Smooth muscle cell (in vitro differentiated cells): ENCODE results near the gene HCN2. TPM values are rescaled to one million over a fixed set of nuclear protein-coding genes. Genes with fewer than 3 reads are reported as not detected.

ENCODE experiments used
- DNase-seq: peaks from one replicate; lab custom pipeline; 2025; ENCODE audit not compliant: unreplicated experiment; lab: John Stamatoyannopoulos, UW
- H2AFZ ChIP-seq: fragments of 200-600 bp; sonication (generic); 2 replicates; pipeline ENCODE4 v1.6.0; 2016; ENCODE audit warnings: antibody characterized with exemption, low read depth, mild to moderate bottlenecking
- H3F3A ChIP-seq: fragments of 200-600 bp; sonication (generic); 2 replicates; pipeline ENCODE4 v1.6.0; 2017; ENCODE audit warnings: antibody characterized with exemption, low read depth
- H3K27ac ChIP-seq: fragments of 200-600 bp; sonication (generic); 2 replicates; pipeline ENCODE4 v1.5.1; 2016; ENCODE audit warnings: low read depth, mild to moderate bottlenecking
- H3K27me3 ChIP-seq: fragments of 200-600 bp; sonication (generic); 2 replicates; pipeline ENCODE4 v1.6.1; 2016; ENCODE audit warnings: low read depth, mild to moderate bottlenecking
- H3K36me3 ChIP-seq: fragments of 200-600 bp; sonication (generic); 2 replicates; pipeline ENCODE4 v1.5.1; 2016; ENCODE audit warnings: low read depth
- H3K4me1 ChIP-seq: fragments of 200-600 bp; sonication (generic); 2 replicates; pipeline ENCODE4 v1.5.1; 2016; ENCODE audit warnings: low read depth
- H3K4me2 ChIP-seq: fragments of 200-600 bp; sonication (generic); 2 replicates; pipeline ENCODE4 v1.6.0; 2016; ENCODE audit warnings: mild to moderate bottlenecking
- H3K4me3 ChIP-seq: fragments of 200-600 bp; sonication (generic); 2 replicates; pipeline ENCODE4 v1.5.1; 2016; ENCODE audit warnings: mild to moderate bottlenecking
- H3K79me2 ChIP-seq: fragments of 200-600 bp; sonication (generic); 2 replicates; pipeline ENCODE4 v1.6.0; 2016; ENCODE audit warnings: low read depth, mild to moderate bottlenecking
- H3K9ac ChIP-seq: fragments of 200-600 bp; sonication (generic); 2 replicates; pipeline ENCODE4 v1.6.0; 2016; ENCODE audit warnings: low read depth
- H3K9me3 ChIP-seq: fragments of 200-600 bp; sonication (generic); replicated peaks from 2 replicates; pipeline ENCODE4 v1.5.1; 2016; ENCODE audit warnings: low read depth
- H4K20me1 ChIP-seq: fragments of 200-600 bp; sonication (generic); 2 replicates; pipeline ENCODE4 v1.6.0; 2016; ENCODE audit warnings: low read depth
- WGBS: methylation state at CpG from one replicate; pipeline ENCODE4 v1.1.7; 2016; ENCODE audit warnings: low lambda C conversion rate; 5-methylcytosine and 5-hydroxymethylcytosine counted together
- polyA plus RNA-seq: library from polyadenylated mRNA; unstranded; fragments of >200 nt; fragmentation: Nextera tagmentation; extraction: Ambion mirVana; gene quantifications from 2 replicates; pipeline ENCODE4 v1.2.1, GENCODE V29; 2016
- total RNA-seq: library from RNA; depleted of rRNA; stranded (reverse); fragments of >200 nt; gene quantifications from 2 replicates; pipeline ENCODE4 v1.2.3, GENCODE V29; 2014
- TF ChIP-seq, protein P1 (sequence below): fragments of 200-600 bp; sonication (generic); IDR thresholded peaks from 2 replicates; pipeline ENCODE4 v1.5.1; 2017; ENCODE audit warnings: borderline replicate concordance, mild to moderate bottlenecking, antibody characterized with exemption; ENCODE audit not compliant: insufficient read depth, poor library complexity, severe bottlenecking

The HCN2 gene
- total and polyA plus RNA-seq, 2 experiments from 2014 or later, result 0.49 to 0.81 TPM

DNA sequence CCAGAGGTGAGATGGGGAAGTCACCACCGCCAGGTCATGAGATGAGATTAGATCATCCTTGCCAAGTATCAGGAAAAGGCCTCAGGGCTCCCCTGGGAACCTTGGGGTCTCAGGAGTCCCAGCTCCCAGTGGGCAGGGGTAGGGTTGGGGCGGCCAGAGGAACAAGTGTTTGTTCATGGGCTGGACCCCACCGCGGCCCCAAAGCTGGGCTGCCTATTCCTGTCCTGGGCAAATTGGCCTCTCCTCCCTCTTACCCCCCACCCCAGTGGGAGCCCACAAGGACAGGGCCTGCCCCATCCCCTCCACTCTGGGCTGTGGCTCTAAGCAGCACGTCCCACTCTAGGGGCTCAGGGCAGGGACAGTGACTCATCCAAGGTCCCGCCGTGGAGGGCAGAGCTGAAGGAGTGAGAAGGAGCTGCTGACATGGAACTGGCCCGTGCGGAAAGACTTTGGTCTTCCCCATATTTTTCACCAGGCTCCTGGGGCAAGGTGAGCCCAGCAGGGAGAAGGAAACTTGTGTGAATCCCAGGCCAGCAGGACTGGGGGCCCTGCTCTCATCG, 4.0 kb upstream of the HCN2 start:
- H3K4me2 ChIP-seq, result no peak overlapping the region
- H3K27ac ChIP-seq, result no peak overlapping the region
- H3K4me1 ChIP-seq, result no peaks in the 10 kb centered on the region
- H4K20me1 ChIP-seq, result peaks cover 43% of the 10 kb centered on the region
- H2AFZ ChIP-seq, result no peak overlapping the region
- no peaks in the 10 kb centered on the region for H3K9me3 ChIP-seq
- no peak for DNase-seq
- H3K9ac ChIP-seq, result no peak overlapping the region
- H3K27me3 ChIP-seq, result peaks cover 19% of the 10 kb centered on the region
- no peaks in the 10 kb centered on the region for H3K79me2 ChIP-seq
- no peaks in the 10 kb centered on the region for H3K36me3 ChIP-seq
- H3F3A ChIP-seq, result no peaks in the 10 kb centered on the region
- no peak overlapping the region for H3K4me3 ChIP-seq
- WGBS, result 69% methylated on average over 10 of the region's 10 CpGs
- TF ChIP-seq, protein P1, sequence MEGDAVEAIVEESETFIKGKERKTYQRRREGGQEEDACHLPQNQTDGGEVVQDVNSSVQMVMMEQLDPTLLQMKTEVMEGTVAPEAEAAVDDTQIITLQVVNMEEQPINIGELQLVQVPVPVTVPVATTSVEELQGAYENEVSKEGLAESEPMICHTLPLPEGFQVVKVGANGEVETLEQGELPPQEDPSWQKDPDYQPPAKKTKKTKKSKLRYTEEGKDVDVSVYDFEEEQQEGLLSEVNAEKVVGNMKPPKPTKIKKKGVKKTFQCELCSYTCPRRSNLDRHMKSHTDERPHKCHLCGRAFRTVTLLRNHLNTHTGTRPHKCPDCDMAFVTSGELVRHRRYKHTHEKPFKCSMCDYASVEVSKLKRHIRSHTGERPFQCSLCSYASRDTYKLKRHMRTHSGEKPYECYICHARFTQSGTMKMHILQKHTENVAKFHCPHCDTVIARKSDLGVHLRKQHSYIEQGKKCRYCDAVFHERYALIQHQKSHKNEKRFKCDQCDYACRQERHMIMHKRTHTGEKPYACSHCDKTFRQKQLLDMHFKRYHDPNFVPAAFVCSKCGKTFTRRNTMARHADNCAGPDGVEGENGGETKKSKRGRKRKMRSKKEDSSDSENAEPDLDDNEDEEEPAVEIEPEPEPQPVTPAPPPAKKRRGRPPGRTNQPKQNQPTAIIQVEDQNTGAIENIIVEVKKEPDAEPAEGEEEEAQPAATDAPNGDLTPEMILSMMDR, result no peak

DNA sequence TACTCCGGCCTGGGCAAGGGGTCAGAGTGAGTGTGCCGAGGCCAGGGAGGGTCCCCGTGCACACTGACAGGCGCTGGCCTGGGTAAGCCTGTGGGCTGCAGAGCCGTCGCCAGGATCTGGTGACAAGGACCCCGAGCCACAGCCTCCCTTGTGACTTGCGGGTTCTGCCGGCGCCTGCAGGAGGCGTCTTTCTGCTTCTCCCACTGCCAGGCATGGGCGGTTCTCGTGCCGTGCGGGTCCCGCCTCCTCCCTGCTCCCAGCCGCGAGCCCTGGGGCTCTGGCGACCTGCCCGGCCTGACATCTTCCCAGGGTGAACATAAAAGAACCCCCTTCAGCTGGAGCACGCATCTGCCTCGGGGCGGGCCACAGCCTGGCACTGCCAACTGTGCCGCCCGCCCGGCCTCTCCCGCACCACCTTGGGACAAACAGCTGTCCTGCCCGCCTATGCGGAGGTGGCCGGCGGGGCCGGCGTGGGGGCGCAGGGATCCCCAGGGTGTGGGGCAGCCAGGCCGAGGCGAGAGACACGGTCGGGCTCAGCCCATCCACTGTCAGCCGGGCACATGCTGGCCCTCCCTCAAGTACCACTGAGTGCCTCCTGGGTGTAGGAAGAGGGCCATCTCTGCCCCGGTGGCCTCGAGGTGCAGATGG, 1.5 kb upstream of the HCN2 start:
- no peaks in the 10 kb centered on the region for H3K79me2 ChIP-seq
- H2AFZ ChIP-seq, result no peak overlapping the region
- peak overlapping the region; percentile 24 for H3K4me2 ChIP-seq
- 33% methylated on average over 41 of the region's 41 CpGs for WGBS
- peak; percentile 46 for DNase-seq
- H3K36me3 ChIP-seq, result no peaks in the 10 kb centered on the region
- H3K4me3 ChIP-seq, result no peak overlapping the region
- no peaks in the 10 kb centered on the region for H3F3A ChIP-seq
- peaks cover 39% of the 10 kb centered on the region for H4K20me1 ChIP-seq
- no peaks in the 10 kb centered on the region for H3K4me1 ChIP-seq
- no peak overlapping the region for H3K27ac ChIP-seq
- H3K9me3 ChIP-seq, result no peaks in the 10 kb centered on the region
- H3K27me3 ChIP-seq, result peaks cover 31% of the 10 kb centered on the region
- no peak overlapping the region for H3K9ac ChIP-seq
- TF ChIP-seq, protein P1, result peak; percentile 37

DNA sequence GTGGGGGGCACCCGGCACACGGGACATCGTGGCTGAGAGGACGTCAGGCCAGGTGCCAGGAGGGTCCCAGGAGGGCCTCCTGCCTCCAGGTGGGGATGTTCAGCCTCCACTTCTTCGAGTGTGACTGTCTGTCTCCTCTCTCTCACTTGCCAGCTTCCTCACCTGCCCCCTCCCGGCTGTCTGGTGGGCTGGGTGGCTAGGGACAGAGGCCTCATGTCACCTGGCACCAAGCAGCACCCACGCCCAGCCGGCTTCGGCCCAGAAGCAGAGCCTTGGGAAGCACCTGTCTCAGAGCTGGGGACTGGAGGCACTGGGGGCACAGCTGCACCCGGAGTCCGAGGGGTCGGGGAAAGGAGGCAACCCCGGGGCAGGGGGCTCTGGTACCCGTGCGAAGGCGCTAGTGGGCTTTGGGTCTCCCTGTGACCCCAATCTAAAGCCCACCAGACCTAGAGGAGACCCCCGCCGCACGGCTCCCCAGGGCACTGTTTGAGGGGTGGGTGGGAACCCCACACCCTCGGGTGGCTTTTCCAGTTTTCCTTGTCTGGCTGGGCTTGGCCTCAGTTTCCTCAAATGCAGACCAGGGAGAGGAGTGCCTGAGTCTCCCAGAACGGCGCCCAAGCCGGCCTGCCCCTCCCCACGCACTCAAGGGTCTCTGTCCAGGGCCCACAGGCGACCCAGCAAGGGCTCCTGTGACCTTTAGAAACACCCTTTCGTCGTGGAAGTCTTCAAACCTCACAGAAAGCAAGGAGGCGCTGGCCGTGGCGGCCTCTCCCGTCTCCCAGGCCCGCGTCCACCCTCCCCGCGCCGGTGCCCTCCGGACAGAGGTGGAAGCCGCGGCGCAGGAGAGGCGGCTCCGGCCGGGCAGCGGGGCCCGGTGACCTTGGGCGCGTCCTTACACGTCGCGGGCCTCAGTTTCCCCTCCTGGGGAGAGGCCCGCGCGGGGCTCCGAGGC, 664 bp upstream of the HCN2 start:
- Histone ChIP-seq H3K27ac (no peak overlapping the region), H3K9ac (no peak overlapping the region), H3K36me3 (no peaks in the 10 kb centered on the region), H3K79me2 (no peaks in the 10 kb centered on the region), H3K4me3 (peak overlapping the region; percentile 32), H3K27me3 (peaks cover 31% of the 10 kb centered on the region), H3K4me1 (no peaks in the 10 kb centered on the region), H4K20me1 (peaks cover 31% of the 10 kb centered on the region), H3K4me2 (peak overlapping the region; percentile 78), H3K9me3 (no peaks in the 10 kb centered on the region), H3F3A (no peaks in the 10 kb centered on the region), H2AFZ (no peak overlapping the region)
- DNase-seq, result no peak
- WGBS, result 36% methylated on average over 46 of the region's 54 CpGs
- TF ChIP-seq, protein P1, result no peak
